GM21367 (cell line): ENCODE data around the gene TSHZ3.

ENCODE experiments used
- ATAC-seq: cut with Tn5 transposase; IDR thresholded peaks from one replicate; pipeline ENCODE4 v1.9.1; 2021; ENCODE audit not compliant: unreplicated experiment

The TSHZ3 gene

GRCh38 chr19:31315652-31316051 lies 33.6 kb downstream of the TSHZ3 start:
- no peak for ATAC-seq

- ATAC-seq: no peak
Observed at GRCh38 chr19:31314849-31315629, 34.2 kb downstream of the TSHZ3 start.

- no peak for ATAC-seq
Observed at GRCh38 chr19:31314156-31314555, 35.1 kb downstream of the TSHZ3 start.

GRCh38 chr19:31313291-31314030 lies 35.8 kb downstream of the TSHZ3 start:
- no peak for ATAC-seq

- no peak for ATAC-seq
Observed at GRCh38 chr19:31312677-31313244, 36.5 kb downstream of the TSHZ3 start.

GRCh38 chr19:31312009-31312676 lies 37.1 kb downstream of the TSHZ3 start:
- no peak for ATAC-seq

- no peak for ATAC-seq
Observed at GRCh38 chr19:31310432-31311133, 38.7 kb downstream of the TSHZ3 start.

- no peak for ATAC-seq
Observed at GRCh38 chr19:31308781-31309180, 40.5 kb downstream of the TSHZ3 start.

GRCh38 chr19:31307071-31307669 lies 42.1 kb downstream of the TSHZ3 start:
- ATAC-seq: no peak

- no peak for ATAC-seq
Observed at GRCh38 chr19:31306006-31306753, 43.1 kb downstream of the TSHZ3 start.

GRCh38 chr19:31304831-31305312 lies 44.4 kb downstream of the TSHZ3 start:
- no peak for ATAC-seq

- ATAC-seq: no peak
Observed at GRCh38 chr19:31303262-31303815, 45.9 kb downstream of the TSHZ3 start.

- ATAC-seq: no peak
Observed at GRCh38 chr19:31301306-31301980, 47.8 kb downstream of the TSHZ3 start.

- no peak for ATAC-seq
Observed at GRCh38 chr19:31300422-31300821, 48.8 kb downstream of the TSHZ3 start.

GRCh38 chr19:31299665-31300064 lies 49.6 kb downstream of the TSHZ3 start:
- ATAC-seq: no peak

GRCh38 chr19:31297991-31298390 lies 51.2 kb downstream of the TSHZ3 start:
- ATAC-seq: no peak

- ATAC-seq: no peak
Observed at GRCh38 chr19:31296741-31297390, 52.4 kb downstream of the TSHZ3 start.

- ATAC-seq: no peak
Observed at GRCh38 chr19:31294189-31294588, 55.0 kb downstream of the TSHZ3 start.
